T-helper 2 cell treated with Interferon-gamma antibody and Interleukin-4, amounts not matched to agents 5 μg/mL and 100 μg/mL, for 36 hours (primary cell): Measurements from ENCODE around the gene GH1.

Experiments used
- DNase-seq: peaks from one replicate; pipeline ENCODE4 v3.0.0; 2021; ENCODE audit warnings: low spot score
- H3K27ac Mint-ChIP-seq: one replicate; pipeline ENCODE4 v1.8.0; 2021; ENCODE audit warnings: mild to moderate bottlenecking, mixed read lengths
- H3K27me3 Mint-ChIP-seq: one replicate; pipeline ENCODE4 v1.8.0; 2021; ENCODE audit warnings: low read depth, mixed read lengths
- H3K36me3 Mint-ChIP-seq: one replicate; pipeline ENCODE4 v1.8.0; 2021; ENCODE audit warnings: low read depth, mixed read lengths
- H3K4me1 Mint-ChIP-seq: one replicate; pipeline ENCODE4 v1.8.0; 2021; ENCODE audit warnings: low read depth, mixed read lengths
- H3K4me3 Mint-ChIP-seq: one replicate; pipeline ENCODE4 v1.8.0; 2022; ENCODE audit warnings: mild to moderate bottlenecking, moderate library complexity, mixed read lengths
- H3K9me3 Mint-ChIP-seq: one replicate; pipeline ENCODE4 v1.8.0; 2021; ENCODE audit warnings: mixed read lengths

GH1 gene

DNA sequence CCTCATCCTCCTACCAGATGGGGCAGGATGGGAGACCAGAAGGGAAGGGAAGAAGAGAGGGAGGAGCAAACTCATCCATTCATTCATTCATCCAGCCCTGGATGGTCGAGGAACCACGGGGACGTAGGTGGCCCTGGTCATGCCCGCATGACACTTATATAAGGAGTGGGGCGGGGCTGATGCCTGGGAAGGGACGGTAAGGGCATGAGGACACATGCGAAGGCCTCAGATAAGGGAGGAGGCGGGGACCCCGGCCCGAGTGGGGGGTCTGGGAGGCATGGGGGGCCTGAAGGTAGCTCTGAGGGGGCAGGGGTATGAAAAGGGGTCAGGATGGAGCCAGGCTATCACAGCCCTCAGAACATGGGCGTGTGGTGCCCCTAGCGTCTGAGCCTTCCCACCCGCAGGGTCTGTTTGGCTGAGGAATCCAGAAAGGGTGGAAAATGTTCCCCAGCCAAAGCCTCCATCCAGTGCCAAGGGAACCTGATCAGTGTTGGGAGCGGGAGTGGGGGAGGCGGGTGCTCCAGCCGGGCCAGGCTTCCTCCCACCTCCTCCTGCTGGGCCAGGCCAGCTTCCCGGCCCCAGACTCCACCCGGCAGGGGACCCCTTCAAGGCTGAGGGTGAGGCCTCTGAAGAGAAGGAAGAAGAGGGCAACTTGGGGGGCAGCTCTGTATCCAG, 31.1 kb upstream of the GH1 start:
- H3K4me3 Mint-ChIP-seq = no peak overlapping the region
- peaks cover 19% of the 10 kb centered on the region for H3K4me1 Mint-ChIP-seq
- H3K36me3 Mint-ChIP-seq = no peaks in the 10 kb centered on the region
- no peak overlapping the region for H3K27ac Mint-ChIP-seq
- DNase-seq = no peak
- H3K27me3 Mint-ChIP-seq = no peaks in the 10 kb centered on the region
- H3K9me3 Mint-ChIP-seq = no peaks in the 10 kb centered on the region

DNA sequence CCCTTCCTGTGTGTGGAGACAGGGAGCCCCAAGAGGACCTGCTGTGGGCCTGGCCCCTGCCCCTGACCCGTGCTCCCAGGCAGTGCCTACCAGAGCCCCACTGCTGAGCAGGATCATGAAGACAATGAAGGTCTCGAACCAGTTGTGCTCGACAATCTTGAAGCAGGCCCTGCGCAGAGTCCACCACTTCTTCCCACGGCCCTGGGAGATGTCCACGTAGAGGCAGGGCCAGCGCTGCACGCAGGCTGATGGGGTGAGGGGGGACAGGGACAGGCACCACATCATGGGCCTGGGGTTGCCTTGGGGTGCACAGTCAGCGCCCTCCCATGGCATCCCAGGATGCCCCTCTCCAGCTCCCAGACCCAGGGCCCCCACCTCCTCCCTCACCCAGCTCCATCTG, 29.9 kb upstream of the GH1 start:
- no peaks in the 10 kb centered on the region for H3K9me3 Mint-ChIP-seq
- DNase-seq = no peak
- H3K27me3 Mint-ChIP-seq = no peaks in the 10 kb centered on the region
- no peaks in the 10 kb centered on the region for H3K36me3 Mint-ChIP-seq
- H3K4me3 Mint-ChIP-seq = no peak overlapping the region
- peaks cover 11% of the 10 kb centered on the region for H3K4me1 Mint-ChIP-seq
- H3K27ac Mint-ChIP-seq = no peak overlapping the region

DNA sequence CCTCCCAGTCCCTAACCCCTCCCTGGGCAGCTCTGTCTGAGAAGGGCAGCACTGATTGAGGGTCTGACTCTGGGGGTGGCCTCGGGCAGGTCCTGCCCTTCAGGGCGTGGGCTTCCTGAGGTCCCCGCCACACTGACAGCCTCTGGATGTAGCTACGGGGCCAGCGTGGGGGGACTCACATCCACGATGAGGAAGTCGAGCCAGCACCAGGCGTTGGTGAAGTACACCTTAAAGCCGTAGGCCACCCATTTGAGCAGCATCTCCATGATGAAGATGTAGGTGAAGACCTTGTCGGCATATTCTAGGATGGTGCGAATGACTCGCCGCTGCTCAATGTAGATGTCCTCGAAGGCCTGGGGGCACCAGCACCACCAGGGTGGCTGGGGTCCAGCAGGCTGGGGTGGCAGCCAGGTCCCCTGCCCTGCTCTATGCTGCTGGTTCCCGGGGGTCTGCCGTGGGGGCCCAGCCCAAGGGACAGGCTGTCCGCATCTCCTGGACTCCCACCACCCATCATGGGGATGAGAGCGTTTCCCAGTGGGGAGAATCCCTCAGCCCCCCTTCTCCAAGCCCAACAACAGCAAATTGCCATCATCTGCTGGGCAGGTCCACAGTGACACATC, 29.2 kb upstream of the GH1 start:
- Mint-ChIP-seq H3K4me1 (peaks cover 11% of the 10 kb centered on the region), H3K9me3 (no peaks in the 10 kb centered on the region), H3K36me3 (no peaks in the 10 kb centered on the region), H3K27me3 (no peaks in the 10 kb centered on the region), H3K27ac (no peak overlapping the region), H3K4me3 (no peak overlapping the region)
- no peak for DNase-seq

DNA sequence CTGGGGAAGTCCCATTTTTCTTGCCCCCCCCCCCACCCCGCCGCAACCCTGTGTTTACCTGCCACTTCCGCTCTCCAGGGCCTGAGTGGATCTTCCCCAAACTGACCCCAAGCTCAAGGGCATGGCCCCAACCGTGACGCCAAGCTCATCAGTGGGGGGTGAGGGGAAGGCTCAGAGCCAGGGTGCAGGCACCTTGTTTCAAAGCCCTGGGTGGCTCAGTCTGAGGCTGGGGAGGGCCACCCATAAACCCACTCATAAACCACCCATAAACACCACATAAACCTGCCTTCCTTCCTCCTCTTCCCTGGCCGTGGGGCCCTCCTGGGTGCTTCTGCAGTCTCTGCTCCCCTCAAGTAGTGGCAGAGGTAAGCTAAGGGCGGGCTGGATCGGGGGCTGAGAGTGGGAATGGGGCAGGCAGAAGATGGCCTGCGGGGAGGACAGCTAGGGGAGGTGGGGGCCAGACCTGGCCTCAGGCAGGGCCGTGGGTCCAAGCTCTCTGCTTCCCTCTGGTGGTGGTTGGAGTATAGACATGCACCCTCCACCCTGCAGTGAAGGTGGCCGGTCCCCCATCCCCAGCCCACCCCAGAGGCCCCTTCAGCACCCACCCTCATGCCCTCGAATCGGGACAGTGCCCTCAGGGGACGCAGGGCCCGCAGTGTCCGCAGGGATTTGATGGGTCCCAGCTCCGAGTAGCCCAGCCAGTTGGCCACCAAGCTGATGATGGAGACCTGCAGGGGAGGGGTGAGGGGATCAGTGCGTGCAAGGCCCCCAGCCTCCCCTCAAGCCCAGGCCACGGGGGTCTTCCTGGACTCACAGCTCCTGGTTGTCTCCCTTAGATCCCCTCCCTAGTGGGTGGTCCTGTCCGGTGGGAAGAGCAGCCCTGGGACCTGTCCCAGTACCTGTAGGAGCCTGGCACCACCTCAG, 28.1 kb upstream of the GH1 start:
- Mint-ChIP-seq H3K27me3 (no peaks in the 10 kb centered on the region), H3K36me3 (no peaks in the 10 kb centered on the region), H3K4me3 (peak overlapping the region; percentile 68), H3K9me3 (no peaks in the 10 kb centered on the region), H3K27ac (peak overlapping the region; percentile 75), H3K4me1 (peaks cover 9% of the 10 kb centered on the region)
- DNase-seq = peak; percentile 49

DNA sequence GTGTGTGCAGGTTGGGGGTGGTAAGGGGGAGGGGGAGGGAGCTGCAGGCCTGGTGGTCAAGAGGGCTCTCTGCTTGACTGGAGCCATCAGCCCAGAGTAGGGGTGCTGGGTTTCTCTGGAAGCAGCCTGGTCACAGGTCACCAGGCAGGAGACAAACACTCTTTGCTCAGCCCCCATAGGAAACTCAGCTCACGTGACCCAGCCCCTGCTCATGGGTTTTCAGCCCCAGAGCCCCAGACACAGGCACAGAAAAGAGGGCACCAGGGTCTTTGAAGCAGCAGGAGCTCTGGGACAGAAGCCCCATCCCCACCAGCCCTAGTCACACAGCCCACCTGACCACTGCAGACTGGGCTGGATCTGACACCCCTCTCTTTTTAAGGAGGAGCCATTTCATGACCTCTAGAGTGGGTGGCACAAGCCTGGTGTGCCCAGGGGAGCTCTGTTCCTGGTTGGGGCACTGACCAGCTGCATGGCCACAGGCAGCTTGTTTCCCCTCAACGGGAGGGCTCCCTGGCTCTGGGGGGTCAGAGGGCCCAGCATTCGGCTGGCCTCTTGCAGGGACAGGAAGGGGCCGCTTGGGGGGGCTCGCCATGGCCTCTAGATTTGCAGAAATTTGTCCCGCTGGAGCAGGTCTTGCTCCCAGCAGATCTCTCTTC, 27.3 kb upstream of the GH1 start:
- H3K36me3 Mint-ChIP-seq = no peaks in the 10 kb centered on the region
- peak overlapping the region; percentile 36 for H3K27ac Mint-ChIP-seq
- H3K4me3 Mint-ChIP-seq = no peak overlapping the region
- H3K9me3 Mint-ChIP-seq = no peaks in the 10 kb centered on the region
- peaks cover 9% of the 10 kb centered on the region for H3K4me1 Mint-ChIP-seq
- H3K27me3 Mint-ChIP-seq = no peaks in the 10 kb centered on the region
- DNase-seq = no peak

DNA sequence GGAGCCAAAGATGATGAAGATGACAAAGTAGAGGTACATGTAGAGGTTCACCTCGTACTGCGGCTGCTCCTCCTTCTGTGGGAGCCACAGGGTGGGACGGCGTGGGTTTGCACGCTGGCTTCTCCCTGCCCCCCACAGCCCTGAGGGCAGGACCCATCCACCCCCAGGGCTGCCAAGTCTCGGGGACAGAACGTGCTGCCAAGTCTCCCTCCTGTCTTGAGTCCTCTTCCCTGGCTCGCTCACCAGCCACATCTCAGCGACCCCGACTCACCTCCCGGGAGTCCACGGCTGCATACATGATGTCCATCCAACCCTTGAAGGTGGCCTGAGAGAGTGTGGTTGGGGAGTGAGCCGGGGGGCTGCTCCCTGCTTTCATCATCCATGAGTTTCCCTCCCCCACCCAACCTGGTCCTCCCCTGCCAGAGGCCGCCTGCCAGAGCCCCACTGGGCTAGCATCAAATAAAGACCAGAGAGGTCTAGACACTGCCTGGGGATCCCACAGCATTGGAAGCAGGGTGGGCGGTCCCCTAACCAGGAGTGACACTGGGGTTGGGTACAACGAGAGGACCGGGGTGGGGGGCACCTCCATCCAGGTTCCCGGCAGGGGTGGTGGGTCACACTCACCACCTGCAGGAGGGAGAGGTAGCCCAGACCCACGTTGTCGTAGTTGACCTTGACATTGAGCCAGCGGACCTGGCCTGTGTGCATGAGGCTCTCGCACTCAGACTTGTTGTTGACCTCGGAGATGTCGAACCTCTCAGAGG, 26.3 kb upstream of the GH1 start:
- Mint-ChIP-seq H3K27me3 (no peaks in the 10 kb centered on the region), H3K9me3 (no peaks in the 10 kb centered on the region), H3K27ac (no peak overlapping the region), H3K4me1 (peaks cover 9% of the 10 kb centered on the region), H3K4me3 (no peak overlapping the region), H3K36me3 (no peaks in the 10 kb centered on the region)
- DNase-seq = no peak

DNA sequence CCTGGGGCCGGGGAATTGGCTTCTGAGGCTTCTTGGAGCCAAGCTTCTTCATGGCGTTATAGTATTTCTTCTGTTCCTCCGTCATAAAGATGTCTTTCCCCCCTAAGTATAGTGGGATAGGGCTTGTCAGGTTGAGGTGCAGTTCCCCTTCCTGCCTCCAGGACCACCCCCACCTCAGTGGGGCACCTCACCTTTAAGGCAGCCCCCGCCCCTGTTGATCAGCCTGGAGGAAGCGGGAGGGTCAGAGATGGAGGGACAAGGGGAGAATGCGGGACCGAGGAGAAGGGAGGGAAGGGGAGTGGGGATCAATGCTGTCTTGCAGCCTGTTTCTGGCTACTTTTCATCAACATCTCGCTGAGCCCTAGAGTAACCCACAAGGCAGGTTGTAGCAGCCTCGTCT, 25.1 kb upstream of the GH1 start:
- Mint-ChIP-seq H3K36me3 (no peaks in the 10 kb centered on the region), H3K27me3 (no peaks in the 10 kb centered on the region), H3K4me3 (no peak overlapping the region), H3K27ac (no peak overlapping the region), H3K9me3 (no peaks in the 10 kb centered on the region), H3K4me1 (peaks cover 14% of the 10 kb centered on the region)
- DNase-seq = no peak

DNA sequence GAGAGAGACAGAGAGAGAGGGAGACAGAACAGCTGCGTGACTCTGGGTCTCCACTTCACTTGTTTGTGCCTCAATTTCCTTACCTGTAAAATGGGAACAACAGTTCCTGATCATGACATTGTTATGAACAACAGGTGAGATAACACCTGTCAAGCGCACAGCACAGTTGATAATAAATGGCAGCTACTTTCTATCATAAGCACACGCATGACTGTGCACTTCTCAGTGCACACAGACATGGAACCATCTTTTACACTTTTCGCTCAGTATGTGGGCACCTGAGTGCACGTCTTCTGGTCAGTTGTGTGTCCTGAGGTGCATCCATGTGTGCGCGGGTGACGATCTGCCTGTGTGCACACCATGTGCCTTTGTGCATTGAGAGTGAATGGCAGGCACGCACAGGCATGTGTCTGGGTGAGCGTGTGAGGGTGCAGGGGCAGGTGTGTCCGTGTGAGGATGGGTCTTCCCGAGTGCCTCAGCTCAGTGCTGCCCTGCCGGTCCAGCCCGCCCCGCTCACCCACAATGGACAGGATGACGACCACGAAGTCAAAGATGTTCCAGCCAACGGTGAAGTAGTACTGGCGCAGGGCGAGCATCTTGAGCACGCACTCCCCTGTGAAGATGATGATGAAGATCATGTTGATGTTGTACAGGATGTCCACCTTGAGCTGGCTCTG, 23.8 kb upstream of the GH1 start:
- H3K27ac Mint-ChIP-seq = no peak overlapping the region
- no peaks in the 10 kb centered on the region for H3K9me3 Mint-ChIP-seq
- H3K27me3 Mint-ChIP-seq = no peaks in the 10 kb centered on the region
- peaks cover 18% of the 10 kb centered on the region for H3K4me1 Mint-ChIP-seq
- no peak overlapping the region for H3K4me3 Mint-ChIP-seq
- H3K36me3 Mint-ChIP-seq = no peaks in the 10 kb centered on the region
- DNase-seq = no peak

DNA sequence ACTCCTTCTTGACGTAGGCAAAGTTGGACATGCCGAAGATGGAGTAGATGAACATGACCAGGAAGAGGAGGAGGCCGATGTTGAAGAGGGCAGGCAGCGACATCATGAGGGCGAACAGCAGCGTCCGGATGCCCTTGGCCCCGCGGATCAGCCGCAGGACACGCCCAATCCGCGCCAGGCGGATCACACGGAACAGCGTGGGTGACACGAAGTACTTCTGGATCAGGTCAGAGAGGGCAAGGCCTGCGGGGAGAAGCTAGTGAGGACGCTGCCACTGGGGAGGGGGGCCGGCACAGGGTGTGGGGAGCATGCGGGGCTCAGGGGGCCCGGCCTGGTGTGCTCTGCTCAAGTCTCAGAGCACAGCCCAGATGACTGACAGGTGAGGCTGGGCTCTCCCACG, 23.1 kb upstream of the GH1 start:
- Mint-ChIP-seq H3K27me3 (no peaks in the 10 kb centered on the region), H3K4me1 (peaks cover 17% of the 10 kb centered on the region), H3K4me3 (no peak overlapping the region), H3K27ac (no peak overlapping the region), H3K36me3 (no peaks in the 10 kb centered on the region), H3K9me3 (no peaks in the 10 kb centered on the region)
- no peak for DNase-seq

DNA sequence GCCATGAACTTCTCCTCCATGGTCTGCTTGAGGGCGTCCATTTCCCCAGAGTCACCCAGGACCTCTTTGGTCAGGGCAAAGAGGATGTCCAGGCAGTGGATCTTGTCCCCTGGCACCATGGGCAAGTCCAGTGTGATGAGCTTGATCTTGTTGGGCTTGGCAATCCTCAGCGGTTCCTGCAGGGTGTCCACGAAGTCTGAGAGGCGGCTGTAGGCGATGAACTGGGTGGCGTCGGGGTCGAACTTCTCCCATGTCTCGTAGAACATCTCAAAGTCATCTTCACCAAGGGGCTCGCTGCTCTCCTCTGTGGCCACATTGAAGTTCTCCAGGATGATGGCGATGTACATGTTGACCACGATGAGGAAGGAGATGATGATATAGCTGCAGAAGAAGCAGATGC, 22.5 kb upstream of the GH1 start:
- Mint-ChIP-seq H3K27ac (no peak overlapping the region), H3K4me3 (no peak overlapping the region), H3K36me3 (no peaks in the 10 kb centered on the region), H3K9me3 (no peaks in the 10 kb centered on the region), H3K4me1 (peaks cover 12% of the 10 kb centered on the region), H3K27me3 (peaks cover under 1% of the 10 kb centered on the region)
- DNase-seq = no peak

DNA sequence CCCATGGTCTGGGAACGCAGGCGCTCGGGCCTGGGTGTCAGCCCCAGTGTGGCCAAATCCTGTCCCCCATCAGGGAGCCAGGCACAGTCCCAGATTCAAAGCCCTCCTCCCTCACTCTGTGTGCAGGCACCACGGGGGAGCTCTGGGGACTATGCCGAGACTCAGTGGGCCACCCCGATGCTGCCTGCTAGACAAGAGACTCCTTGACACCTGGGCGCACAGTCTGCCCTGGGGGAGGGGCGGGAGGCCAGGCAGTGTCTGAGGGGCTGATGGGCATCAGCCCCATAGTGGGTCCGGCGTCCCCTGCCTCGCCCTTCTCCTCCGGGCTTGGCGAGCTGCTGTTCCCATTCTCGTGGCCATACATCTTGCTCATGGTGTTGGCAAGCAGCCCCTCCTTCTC, 21.9 kb upstream of the GH1 start:
- Mint-ChIP-seq H3K27ac (no peak overlapping the region), H3K36me3 (no peaks in the 10 kb centered on the region), H3K4me3 (no peak overlapping the region), H3K4me1 (peaks cover 12% of the 10 kb centered on the region), H3K9me3 (no peaks in the 10 kb centered on the region), H3K27me3 (peaks cover 4% of the 10 kb centered on the region)
- no peak for DNase-seq

DNA sequence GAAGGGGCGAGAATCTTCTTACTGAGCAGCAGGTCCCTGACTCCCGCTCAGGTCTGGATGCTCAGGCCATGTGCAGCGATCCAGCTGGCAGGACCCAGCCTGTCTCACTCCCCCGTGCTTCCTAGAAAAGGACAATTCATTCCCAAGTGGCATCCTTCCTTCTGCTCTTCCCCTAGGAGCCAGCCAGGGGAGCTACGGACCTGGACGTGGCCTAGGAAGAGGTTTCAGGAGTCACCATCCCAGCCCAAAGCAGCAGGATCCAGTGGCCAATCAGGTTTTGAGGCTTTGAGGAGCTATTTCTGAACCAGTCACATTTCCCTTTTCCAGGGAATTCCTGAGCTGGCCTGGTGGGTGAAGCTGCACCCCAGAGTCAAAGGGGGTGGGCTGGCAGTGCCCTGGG, 21.2 kb upstream of the GH1 start:
- no peak for DNase-seq
- Mint-ChIP-seq H3K9me3 (no peaks in the 10 kb centered on the region), H3K4me1 (peaks cover 9% of the 10 kb centered on the region), H3K27ac (no peak overlapping the region), H3K4me3 (no peak overlapping the region), H3K36me3 (no peaks in the 10 kb centered on the region), H3K27me3 (peaks cover 6% of the 10 kb centered on the region)

DNA sequence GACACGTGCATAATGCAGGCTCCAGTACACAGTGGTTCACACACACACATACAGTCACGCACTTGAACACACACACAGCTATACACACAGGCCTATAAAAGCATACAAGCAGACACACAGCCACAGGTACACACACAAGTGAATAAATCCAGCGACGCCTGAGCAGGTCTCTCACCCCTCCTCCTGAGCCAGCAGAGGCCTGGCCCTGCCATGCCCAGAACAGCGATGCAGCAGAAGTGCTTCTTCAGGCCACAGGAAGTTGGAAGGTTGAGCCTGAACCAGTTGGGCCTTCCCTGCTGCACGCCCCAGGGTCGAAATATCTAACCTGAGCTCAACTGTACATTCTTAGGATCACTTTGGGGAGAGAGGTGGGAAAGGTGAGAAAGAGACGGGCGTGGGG, 20.8 kb upstream of the GH1 start:
- H3K4me1 Mint-ChIP-seq = peaks cover 9% of the 10 kb centered on the region
- no peak overlapping the region for H3K4me3 Mint-ChIP-seq
- no peaks in the 10 kb centered on the region for H3K36me3 Mint-ChIP-seq
- no peak for DNase-seq
- H3K27me3 Mint-ChIP-seq = peaks cover 6% of the 10 kb centered on the region
- H3K9me3 Mint-ChIP-seq = no peaks in the 10 kb centered on the region
- H3K27ac Mint-ChIP-seq = no peak overlapping the region
